HG02973 (cell line): ENCODE results near the gene KIAA1549.
A peak's percentile ranks its signal among the peaks of the same experiment; 100 is the strongest.
"Not testable (repeated sequence)": the region's sequence is repeated elsewhere in the genome, so short reads cannot be mapped to it uniquely, and the experiment has no call there.

Experiments
- ATAC-seq: cut with Tn5 transposase; IDR thresholded peaks from one replicate; pipeline ENCODE4 v1.9.1; 2021; ENCODE audit warnings: moderate library complexity; ENCODE audit not compliant: unreplicated experiment

KIAA1549 gene

GRCh38 chr7:138981332-138982203, at the start of gene KIAA1549:
TSS of gene KIAA1549 (minus strand) at chr7:138981389. CDS start at chr7:138981269, 120 bp downstream.
- peak; percentile 80 for ATAC-seq

GRCh38 chr7:139029353-139029752, 48.2 kb upstream of the KIAA1549 start:
- ATAC-seq: no peak

GRCh38 chr7:139026551-139026950, 45.4 kb upstream of the KIAA1549 start:
- ATAC-seq: no peak

GRCh38 chr7:139025861-139026260, 44.7 kb upstream of the KIAA1549 start:
- ATAC-seq: not testable (repeated sequence)

- no peak for ATAC-seq
These were observed 41.9 kb upstream of the KIAA1549 start for GRCh38 chr7:139023076-139023475.

GRCh38 chr7:139022286-139022685, 41.1 kb upstream of the KIAA1549 start:
- no peak for ATAC-seq

GRCh38 chr7:139018910-139019309, 37.7 kb upstream of the KIAA1549 start:
- ATAC-seq: no peak

- ATAC-seq: peak; percentile 87
These were observed 35.8 kb upstream of the KIAA1549 start for GRCh38 chr7:139016931-139017511.

- ATAC-seq: no peak
These were observed 30.2 kb upstream of the KIAA1549 start for GRCh38 chr7:139011373-139011772.

- ATAC-seq: no peak
These were observed 23.3 kb upstream of the KIAA1549 start for GRCh38 chr7:139004321-139005090.

- no peak for ATAC-seq
These were observed 18.2 kb upstream of the KIAA1549 start for GRCh38 chr7:138999414-138999813.

GRCh38 chr7:138992052-138992531, 10.9 kb upstream of the KIAA1549 start:
- ATAC-seq: no peak

- no peak for ATAC-seq
These were observed 6.5 kb upstream of the KIAA1549 start for GRCh38 chr7:138987686-138988085.

GRCh38 chr7:138982204-138982623, 1.0 kb upstream of the KIAA1549 start:
- no peak for ATAC-seq

- no peak for ATAC-seq
These were observed 462 bp downstream of the KIAA1549 start for GRCh38 chr7:138980563-138981291.

GRCh38 chr7:138979988-138980562, 1.1 kb downstream of the KIAA1549 start:
- no peak for ATAC-seq

GRCh38 chr7:138979226-138979979, 1.8 kb downstream of the KIAA1549 start:
- peak; percentile 54 for ATAC-seq

- no peak for ATAC-seq
These were observed 2.5 kb downstream of the KIAA1549 start for GRCh38 chr7:138978541-138979184.

- not testable (repeated sequence) for ATAC-seq
These were observed 5.0 kb downstream of the KIAA1549 start for GRCh38 chr7:138976161-138976560.
